ENCODE data around the gene PRSS22. TPM values are rescaled to one million over a fixed set of nuclear protein-coding genes. Genes with fewer than 3 reads are reported as not detected.
A peak's percentile ranks its signal among the peaks of the same experiment; 100 is the strongest.
"Not testable (repeated sequence)": the region's sequence is repeated elsewhere in the genome, so short reads cannot be mapped to it uniquely, and the experiment has no call there.

Gene PRSS22
- total RNA-seq (not detected), polyA plus RNA-seq (ENCODE audit: insufficient read depth, low read depth, low replicate concordance) (0.38 TPM)
- long read RNA-seq, donor 1, partial matches to known transcripts, result 0 of 1 reads
- long read RNA-seq, donor 1, other reads (novel, unspliced or antisense), result 0 of 1 reads
- long read RNA-seq, donor 2, result 0 reads

GRCh38 chr16:2857451-2858244, at the start of gene PRSS22:
TSS of gene PRSS22 (minus strand) at chr16:2858170. CDS start at chr16:2858104, 66 bp downstream.
- Histone ChIP-seq H3K36me3 (ENCODE audit: low read depth, missing control alignments) (no peaks in the 10 kb centered on the region), H3K9me3 (no peaks in the 10 kb centered on the region), H3K4me3 (no peak within 1 kb of the TSS), H3K27me3 (no peaks in the 10 kb centered on the region), H3K27ac (no peak within 1 kb of the TSS), H3K4me1 (peaks cover 3% of the 10 kb centered on the region)
- WGBS, 2 donors, result 4 to 5% methylated on average over 25 to 42 of the region's 42 CpGs
- intact Hi-C loops (cut with DNase I; ENCODE audit: low total_unique reads), result no loop called here
- TF ChIP-seq POLR2A (IDR thresholded peaks at IDR 0.05) (no peak), CTCF (IDR thresholded peaks at IDR 0.05) (no peak)
- no peak for DNase-seq

- H3K27me3 ChIP-seq; intact Hi-C loops (cut with DNase I; ENCODE audit: low total_unique reads); H3K36me3 ChIP-seq (ENCODE audit: low read depth, missing control alignments); H3K9me3 ChIP-seq; H3K4me3 ChIP-seq; H3K27ac ChIP-seq: not testable (repeated sequence)
- peaks cover 14% of the 10 kb centered on the region for H3K4me1 ChIP-seq
- peak; percentile 46 to 74 (median 72) for TF ChIP-seq CTCF (IDR thresholded peaks at IDR 0.05)
- 5 to 9% methylated on average over 14 to 17 of the region's 17 CpGs for WGBS, 2 donors
- DNase-seq, result peak; percentile 80
Measured at GRCh38 chr16:2907084-2907753, 49.2 kb upstream of the PRSS22 start.

GRCh38 chr16:2905988-2906387, 48.0 kb upstream of the PRSS22 start:
- WGBS, 2 donors, result 17 to 34% methylated on average over 11 to 12 of the region's 12 CpGs
- Histone ChIP-seq H3K4me1 (peaks cover 14% of the 10 kb centered on the region), H3K36me3 (ENCODE audit: low read depth, missing control alignments) (no peaks in the 10 kb centered on the region), H3K4me3 (no peak overlapping the region), H3K27me3 (no peaks in the 10 kb centered on the region), H3K9me3 (no peaks in the 10 kb centered on the region), H3K27ac (peak overlapping the region in 1 of 2 donors; percentile 64)
- intact Hi-C loops (cut with DNase I; ENCODE audit: low total_unique reads), result no loop called here
- no peak for DNase-seq
- TF ChIP-seq POLR2A (IDR thresholded peaks at IDR 0.05) (no peak), CTCF (IDR thresholded peaks at IDR 0.05) (no peak)

- TF ChIP-seq CTCF (IDR thresholded peaks at IDR 0.05), result no peak
- peak; percentile 60 for TF ChIP-seq POLR2A (IDR thresholded peaks at IDR 0.05)
- Histone ChIP-seq H3K27ac (peak overlapping the region; percentile 84 to 86), H3K36me3 (ENCODE audit: low read depth, missing control alignments) (no peaks in the 10 kb centered on the region), H3K9me3 (no peaks in the 10 kb centered on the region), H3K4me1 (peaks cover 14% of the 10 kb centered on the region), H3K27me3 (no peaks in the 10 kb centered on the region), H3K4me3 (peak overlapping the region; percentile 67 to 78)
- peak; percentile 100 for DNase-seq
- WGBS, 2 donors, result 1% methylated on average over 21 to 44 of the region's 51 CpGs
- intact Hi-C loops (cut with DNase I; ENCODE audit: low total_unique reads), result no loop called here
Measured at GRCh38 chr16:2905241-2905987, 47.4 kb upstream of the PRSS22 start.

All from testis (tissue), 5 donors.